HepG2 (cell line): ENCODE measurements around the gene CCDC201. TPM values are rescaled to one million over a fixed set of nuclear protein-coding genes. Genes with fewer than 3 reads are reported as not detected.

Experiments
- AKAP8 ChIP-seq: sonication (generic); formaldehyde crosslinking; IDR thresholded peaks from 2 replicates; pipeline ENCODE4 v1.5.1; 2020; ENCODE audit warnings: mild to moderate bottlenecking, missing genetic modification reagents
- ARID2 ChIP-seq: sonication (generic); formaldehyde crosslinking; IDR thresholded peaks from 2 replicates; pipeline ENCODE4 v1.8.1; 2022; ENCODE audit warnings: mild to moderate bottlenecking, missing genetic modification reagents, borderline replicate concordance
- ATF5 ChIP-seq: sonication (generic); formaldehyde crosslinking; IDR thresholded peaks from 2 replicates; pipeline ENCODE4 v1.4.0; 2020; ENCODE audit warnings: mild to moderate bottlenecking, low read depth, missing genetic modification reagents
- CBFB ChIP-seq: sonication (generic); formaldehyde crosslinking; IDR thresholded peaks from 2 replicates; pipeline ENCODE4 v1.4.0; 2020; ENCODE audit warnings: missing genetic modification reagents
- CBX5 ChIP-seq: sonication (generic); formaldehyde crosslinking; IDR thresholded peaks from 2 replicates; pipeline ENCODE4 v1.4.0; 2020; ENCODE audit warnings: missing genetic modification reagents, borderline replicate concordance
- CENPX ChIP-seq: sonication (generic); formaldehyde crosslinking; IDR thresholded peaks from 2 replicates; pipeline ENCODE4 v1.9.0; 2021; ENCODE audit warnings: mild to moderate bottlenecking, missing genetic modification reagents, moderate library complexity
- CHD2 ChIP-seq: IDR thresholded peaks from 2 replicates; pipeline ENCODE4 v1.6.1; 2011; ENCODE audit warnings: low read depth, low read length, improper control_type of control experiment
- EHMT2 ChIP-seq: fragments of 200-600 bp; sonication (generic); IDR thresholded peaks from 2 replicates; pipeline ENCODE4 v1.7.0; 2017; ENCODE audit warnings: antibody characterized with exemption, low read depth, low read length, borderline replicate concordance
- FOXO1 ChIP-seq: sonication (generic); formaldehyde crosslinking; IDR thresholded peaks from 2 replicates; pipeline ENCODE4 v1.4.0; 2020; ENCODE audit warnings: missing genetic modification reagents
- FOXP4 ChIP-seq: sonication (generic); formaldehyde crosslinking; IDR thresholded peaks from 2 replicates; pipeline ENCODE4 v1.4.0; 2020; ENCODE audit warnings: missing genetic modification reagents
- JUN ChIP-seq: sonication (generic); formaldehyde crosslinking; IDR thresholded peaks from 2 replicates; pipeline ENCODE4 v1.4.0; 2020; ENCODE audit warnings: mild to moderate bottlenecking, missing genetic modification reagents
- JUNB ChIP-seq: sonication (generic); formaldehyde crosslinking; IDR thresholded peaks from 2 replicates; pipeline ENCODE4 v1.8.0; 2022; ENCODE audit warnings: missing genetic modification reagents, mild to moderate bottlenecking, borderline replicate concordance
- MYC ChIP-seq: sonication (generic); formaldehyde crosslinking; IDR thresholded peaks from 2 replicates; pipeline ENCODE4 v1.9.0; 2021; ENCODE audit warnings: missing genetic modification reagents, borderline replicate concordance
- NFKB2 ChIP-seq: sonication (generic); formaldehyde crosslinking; IDR thresholded peaks from 2 replicates; pipeline ENCODE4 v1.4.0; 2020; ENCODE audit warnings: missing genetic modification reagents, borderline replicate concordance
- NPAS2 ChIP-seq: sonication (generic); formaldehyde crosslinking; IDR thresholded peaks from 2 replicates; pipeline ENCODE4 v1.8.0; 2022; ENCODE audit warnings: mild to moderate bottlenecking, missing genetic modification reagents, borderline replicate concordance
- SIN3A ChIP-seq: IDR thresholded peaks from 2 replicates; pipeline ENCODE4 v1.6.1; 2011; ENCODE audit warnings: low read depth, mild to moderate bottlenecking, control low read depth, low read length, borderline replicate concordance
- YEATS4 ChIP-seq: sonication (generic); formaldehyde crosslinking; IDR thresholded peaks from 2 replicates; pipeline ENCODE4 v1.4.0; 2020; ENCODE audit warnings: missing genetic modification reagents, borderline replicate concordance
- ZBTB3 ChIP-seq: sonication (generic); formaldehyde crosslinking; IDR thresholded peaks from 2 replicates; pipeline ENCODE4 v1.4.0; 2020; ENCODE audit warnings: low read depth, mild to moderate bottlenecking, moderate library complexity, missing genetic modification reagents, borderline replicate concordance
- ZNF230 ChIP-seq: sonication (generic); formaldehyde crosslinking; IDR thresholded peaks from 2 replicates; pipeline ENCODE4 v1.4.0; 2020; ENCODE audit warnings: mild to moderate bottlenecking, missing genetic modification reagents
- ZNF296 ChIP-seq: sonication (generic); formaldehyde crosslinking; conservative IDR thresholded peaks from 2 replicates; pipeline ENCODE4 v1.5.0; 2020; ENCODE audit warnings: mild to moderate bottlenecking, missing genetic modification reagents
- ZNF367 ChIP-seq: sonication (generic); formaldehyde crosslinking; IDR thresholded peaks from 2 replicates; pipeline ENCODE4 v1.4.0; 2020; ENCODE audit warnings: missing genetic modification reagents, borderline replicate concordance
- ZNF574 ChIP-seq: sonication (generic); formaldehyde crosslinking; IDR thresholded peaks from 2 replicates; pipeline ENCODE4 v1.4.0; 2020; ENCODE audit warnings: missing genetic modification reagents
- ZNF607 ChIP-seq: sonication (generic); formaldehyde crosslinking; IDR thresholded peaks from 2 replicates; pipeline ENCODE4 v1.5.1; 2020; ENCODE audit warnings: missing genetic modification reagents, mild to moderate bottlenecking, borderline replicate concordance
- polyA plus RNA-seq, 8 experiments: library from polyadenylated mRNA; depleted of rRNA in 3 of 8; stranded (reverse) in 7 of 8; unstranded in 1 of 8; fragments of >200 nt; fragmentation: Illumina TruSeq in 4 of 8; extraction: Trizol in 4 of 8; gene quantifications; 2 replicates each; pipeline versions ENCODE4 v1.2.1 to v1.2.3, GENCODE V29; 2011 to 2016; ENCODE audit warnings: low read depth in 4 of 8, missing spikeins in 1 of 8, mixed read lengths in 1 of 8; ENCODE audit not compliant: insufficient read depth in 1 of 8
- total RNA-seq, 5 experiments: library from RNA; depleted of rRNA; stranded (reverse); fragments of >200 nt; fragmentation: Illumina TruSeq; extraction: Trizol; gene quantifications; 2 replicates each; pipeline ENCODE4 v1.2.3, GENCODE V29; 2016; ENCODE audit warnings: low read depth in 1 of 5
- TF ChIP-seq, protein P1 (sequence below): sonication (generic); formaldehyde crosslinking; IDR thresholded peaks from 2 replicates; pipeline ENCODE4 v1.4.0; 2020; ENCODE audit warnings: mild to moderate bottlenecking, missing genetic modification reagents

Gene CCDC201
- total and polyA plus RNA-seq, 2 of the 13 experiments (the other 11 are each of a cell fraction or from before 2014, with no cell fraction given): 0.92 TPM; not detected in 1

- no peak for TF ChIP-seq EHMT2
- TF ChIP-seq ZBTB3 (CRISPR knock-in tag): peak; percentile 30; the same call in 1 of the 2 replicates
- peak; percentile 28; the same call in 1 of the 2 replicates for TF ChIP-seq ZNF574 (CRISPR knock-in tag)
- TF ChIP-seq, protein P1, sequence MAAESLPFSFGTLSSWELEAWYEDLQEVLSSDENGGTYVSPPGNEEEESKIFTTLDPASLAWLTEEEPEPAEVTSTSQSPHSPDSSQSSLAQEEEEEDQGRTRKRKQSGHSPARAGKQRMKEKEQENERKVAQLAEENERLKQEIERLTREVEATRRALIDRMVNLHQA (CRISPR knock-in tag): 0 out of 2 replicates have a peak, but pooled peaks have one; percentile 12
- TF ChIP-seq ZNF230 (CRISPR knock-in tag): peak; percentile 75; the same call in 1 of the 2 replicates
- TF ChIP-seq ZNF296 (CRISPR knock-in tag): peak; percentile 94
- peak; percentile 96 for TF ChIP-seq SIN3A
- TF ChIP-seq CENPX (CRISPR knock-in tag): 0 out of 2 replicates have a peak, but pooled peaks have one; percentile 49
- TF ChIP-seq AKAP8 (CRISPR knock-in tag): peak; percentile 97
- TF ChIP-seq ZNF607 (CRISPR knock-in tag): peak; percentile 38; the same call in 1 of the 2 replicates
- peak; percentile 22; the same call in 1 of the 2 replicates for TF ChIP-seq FOXP4 (CRISPR knock-in tag)
- TF ChIP-seq JUNB (CRISPR knock-in tag): peak; percentile 68; the same call in 1 of the 2 replicates
- TF ChIP-seq CHD2: peak; percentile 50; the same call in 1 of the 2 replicates
- 0 out of 2 replicates have a peak, but pooled peaks have one; percentile 34 for TF ChIP-seq JUN (CRISPR knock-in tag)
- TF ChIP-seq MYC (CRISPR knock-in tag): peak; percentile 21; the same call in 1 of the 2 replicates
- 0 out of 2 replicates have a peak, but pooled peaks have one; percentile 14 for TF ChIP-seq NFKB2 (CRISPR knock-in tag)
- no peak; the same call in 1 of the 2 replicates for TF ChIP-seq FOXO1
- TF ChIP-seq ZNF367 (CRISPR knock-in tag): no peak
- TF ChIP-seq CBX5 (CRISPR knock-in tag): peak; percentile 22; the same call in 1 of the 2 replicates
- peak; percentile 96 for TF ChIP-seq ATF5 (CRISPR knock-in tag)
- 0 out of 2 replicates have a peak, but pooled peaks have one; percentile 85 for TF ChIP-seq NPAS2
- peak; percentile 30; the same call in 1 of the 2 replicates for TF ChIP-seq ARID2
- TF ChIP-seq YEATS4 (CRISPR knock-in tag): no peak
- no peak for TF ChIP-seq CBFB (CRISPR knock-in tag)
Measured at GRCh38 chr7:45893996-45894664, 21.2 kb upstream of the CCDC201 start (continued).
